ENCODE data around the gene TSPEAR.
"Not testable (repeated sequence)": the region's sequence is repeated elsewhere in the genome, so short reads cannot be mapped to it uniquely, and the experiment has no call there.

The TSPEAR gene

GRCh38 chr21:44701541-44701940, 9.8 kb downstream of the TSPEAR start:
- no peak for DNase-seq

DNA sequence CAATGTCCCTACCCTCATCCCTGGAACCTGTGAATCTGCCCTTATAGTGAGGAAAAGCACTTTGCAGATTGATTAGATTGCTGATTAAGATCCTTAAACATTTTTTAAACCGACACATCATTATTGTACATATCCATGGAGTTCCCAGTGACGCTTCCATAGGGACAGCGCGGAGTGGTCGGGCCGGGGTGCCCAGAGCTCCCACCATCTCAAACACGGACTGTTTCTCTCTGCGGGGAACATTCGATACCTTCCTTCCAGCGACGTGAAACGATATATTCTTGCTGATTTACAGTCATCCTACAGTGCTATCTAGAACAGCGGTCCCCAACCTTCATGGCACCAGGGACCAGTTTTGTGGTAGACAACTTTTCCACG, 10.4 kb downstream of the TSPEAR start:
- DNase-seq: no peak

DNA sequence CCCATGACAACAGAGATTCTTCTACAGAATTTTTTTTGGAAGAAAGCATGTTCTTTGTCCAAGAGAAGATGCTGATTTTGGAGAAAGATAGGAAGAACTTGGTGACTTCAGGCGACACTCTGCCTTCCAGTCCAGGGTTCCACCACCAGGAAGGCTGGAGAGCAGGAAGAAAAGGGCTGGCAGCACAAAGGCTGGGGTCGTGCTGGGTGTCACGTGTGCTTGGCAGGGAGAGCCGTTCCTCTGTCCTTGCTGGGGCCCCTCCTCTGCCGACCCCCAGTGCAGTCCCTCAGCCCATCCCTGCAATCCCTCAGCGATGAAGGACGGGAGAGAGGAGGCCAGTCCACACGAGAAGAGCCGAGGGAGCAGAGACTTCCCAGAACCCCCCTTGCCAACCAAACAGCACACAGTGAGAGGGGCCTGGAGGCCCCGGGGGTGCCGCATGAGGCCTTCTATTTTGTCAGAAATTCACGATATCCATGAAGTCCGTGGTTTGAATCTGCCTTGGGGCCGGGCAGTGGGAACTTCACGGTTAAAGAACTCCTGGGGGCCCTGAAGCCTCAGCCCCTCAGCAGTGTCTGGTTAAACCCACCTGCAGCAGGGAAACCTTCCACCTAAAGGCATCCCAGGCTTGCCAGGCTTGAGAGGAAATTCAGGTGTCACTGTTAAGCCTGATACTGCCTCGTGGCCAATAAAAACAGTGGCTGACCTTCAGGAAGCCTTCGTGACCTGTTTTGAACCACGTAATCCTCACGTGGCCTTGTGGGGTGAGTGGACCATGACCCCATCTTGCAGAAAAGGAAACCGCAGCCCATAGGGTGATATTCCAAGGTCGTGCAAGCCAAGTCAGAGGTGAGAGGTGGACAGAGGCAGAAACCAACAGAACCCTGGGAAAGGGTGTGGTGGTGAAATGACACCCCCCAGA, 11.0 kb downstream of the TSPEAR start:
- DNase-seq: no peak

- DNase-seq: no peak
Observed at GRCh38 chr21:44699502-44700001, 11.8 kb downstream of the TSPEAR start.

DNA sequence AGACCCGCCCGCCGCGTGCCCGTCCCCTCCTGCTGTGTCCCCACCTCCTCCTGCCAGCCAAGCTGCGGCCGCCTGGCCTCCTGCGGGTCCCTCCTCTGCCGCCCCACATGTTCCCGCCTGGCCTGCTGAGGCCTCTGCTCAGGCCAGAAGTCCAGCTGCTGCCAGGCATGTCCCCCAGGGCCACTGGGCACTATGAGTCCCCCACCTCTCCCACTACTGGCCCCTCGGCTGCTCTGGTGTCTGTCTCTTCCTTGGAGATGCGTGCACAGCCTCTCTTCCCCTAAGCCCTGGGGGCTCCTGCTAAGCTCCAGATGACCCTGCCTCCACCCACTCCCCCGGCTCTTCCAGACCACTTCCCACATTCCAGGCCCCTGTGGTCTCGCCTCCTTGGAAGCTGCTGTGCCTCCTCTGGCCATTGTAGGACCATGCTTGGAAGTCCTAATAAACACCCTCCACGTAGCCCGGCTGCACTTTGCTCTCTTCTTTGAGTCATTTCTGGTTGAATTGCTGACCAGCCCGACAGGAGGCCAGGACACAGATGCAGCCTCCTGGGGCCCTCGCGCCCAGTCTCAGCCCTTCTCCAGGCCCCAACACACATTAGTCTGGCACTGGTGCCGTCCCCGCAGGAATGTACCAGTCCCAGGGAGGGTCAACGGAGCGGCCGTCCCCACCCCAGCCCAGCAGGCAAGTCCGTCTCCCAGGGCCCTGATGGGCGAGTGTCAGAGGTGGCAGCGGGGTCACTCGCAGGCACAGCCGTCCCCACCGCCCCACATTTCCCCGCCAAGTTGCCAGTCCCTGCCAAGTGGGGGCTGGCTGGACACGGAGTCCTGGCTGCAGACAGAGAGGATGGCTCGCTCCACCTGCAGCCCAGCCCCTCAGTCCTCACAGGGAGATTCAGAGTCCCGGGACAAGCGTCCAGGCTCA, 13.3 kb downstream of the TSPEAR start:
- DNase-seq: no peak

DNA sequence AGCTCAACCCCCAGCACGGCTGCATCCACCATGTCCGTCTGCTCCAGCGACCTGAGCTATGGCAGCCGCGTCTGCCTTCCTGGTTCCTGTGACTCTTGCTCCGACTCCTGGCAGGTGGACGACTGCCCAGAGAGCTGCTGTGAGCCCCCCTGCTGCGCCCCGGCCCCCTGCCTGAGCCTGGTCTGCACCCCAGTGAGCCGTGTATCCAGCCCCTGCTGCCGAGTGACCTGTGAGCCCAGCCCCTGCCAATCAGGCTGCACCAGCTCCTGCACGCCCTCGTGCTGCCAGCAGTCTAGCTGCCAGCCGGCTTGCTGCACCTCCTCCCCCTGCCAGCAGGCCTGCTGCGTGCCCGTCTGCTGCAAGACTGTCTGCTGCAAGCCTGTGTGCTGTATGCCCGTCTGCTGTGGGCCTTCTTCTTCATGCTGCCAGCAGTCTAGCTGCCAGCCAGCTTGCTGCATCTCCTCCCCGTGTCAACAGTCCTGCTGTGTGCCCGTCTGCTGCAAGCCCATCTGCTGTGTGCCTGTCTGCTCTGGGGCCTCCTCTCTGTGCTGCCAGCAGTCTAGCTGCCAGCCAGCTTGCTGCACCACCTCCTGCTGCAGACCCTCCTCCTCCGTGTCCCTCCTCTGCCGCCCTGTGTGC, 14.1 kb downstream of the TSPEAR start, which contains the start of gene KRTAP10-12:
Gene KRTAP10-12, plus strand, starts transcription at position 1 of the 639 bp plus-strand sequence. Its CDS starts 30 bp downstream, at position 31.
- not testable (repeated sequence) for DNase-seq

GRCh38 chr21:44696572-44696971, 14.8 kb downstream of the TSPEAR start:
- DNase-seq: no peak

DNA sequence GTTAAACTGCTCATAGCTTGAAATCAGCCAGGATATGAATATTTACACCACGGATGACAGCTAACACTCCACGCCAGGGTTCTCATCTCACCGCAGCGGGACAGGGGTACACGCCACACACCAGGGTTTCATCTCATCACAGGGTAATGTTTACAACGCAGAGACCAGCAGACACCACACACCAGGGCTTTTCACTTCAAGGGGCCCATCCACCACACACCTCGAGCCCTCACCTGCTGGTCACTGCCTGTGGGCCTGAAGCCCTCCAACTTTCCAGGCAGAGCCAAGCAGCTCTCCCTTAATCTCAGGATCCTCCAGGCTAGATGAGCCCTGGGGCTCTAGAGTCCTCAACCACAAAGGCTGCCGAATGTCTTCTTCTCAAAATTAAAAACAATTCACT, 15.7 kb downstream of the TSPEAR start:
- DNase-seq: no peak

DNA sequence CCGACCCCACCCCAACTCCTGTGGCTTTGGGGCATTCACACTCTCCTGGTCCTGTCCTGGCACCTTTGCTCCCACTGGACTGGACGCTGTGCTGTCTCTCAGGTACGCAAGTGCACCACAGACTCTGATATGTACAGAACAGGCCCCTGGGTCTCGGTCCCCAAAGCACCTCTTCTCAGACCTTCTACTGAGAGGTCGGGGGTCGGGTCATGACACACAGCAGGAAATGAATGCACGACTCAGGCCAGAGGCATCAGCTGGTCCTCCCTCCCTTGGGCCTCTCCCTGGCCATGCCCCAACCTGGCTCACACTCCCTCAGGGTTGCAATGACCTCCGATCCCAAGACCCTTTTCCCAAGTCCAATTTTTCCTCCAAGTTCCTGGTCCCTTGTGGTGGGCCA, 16.2 kb downstream of the TSPEAR start:
- no peak for DNase-seq

GRCh38 chr21:44694776-44695175, 16.6 kb downstream of the TSPEAR start:
- no peak for DNase-seq

DNA sequence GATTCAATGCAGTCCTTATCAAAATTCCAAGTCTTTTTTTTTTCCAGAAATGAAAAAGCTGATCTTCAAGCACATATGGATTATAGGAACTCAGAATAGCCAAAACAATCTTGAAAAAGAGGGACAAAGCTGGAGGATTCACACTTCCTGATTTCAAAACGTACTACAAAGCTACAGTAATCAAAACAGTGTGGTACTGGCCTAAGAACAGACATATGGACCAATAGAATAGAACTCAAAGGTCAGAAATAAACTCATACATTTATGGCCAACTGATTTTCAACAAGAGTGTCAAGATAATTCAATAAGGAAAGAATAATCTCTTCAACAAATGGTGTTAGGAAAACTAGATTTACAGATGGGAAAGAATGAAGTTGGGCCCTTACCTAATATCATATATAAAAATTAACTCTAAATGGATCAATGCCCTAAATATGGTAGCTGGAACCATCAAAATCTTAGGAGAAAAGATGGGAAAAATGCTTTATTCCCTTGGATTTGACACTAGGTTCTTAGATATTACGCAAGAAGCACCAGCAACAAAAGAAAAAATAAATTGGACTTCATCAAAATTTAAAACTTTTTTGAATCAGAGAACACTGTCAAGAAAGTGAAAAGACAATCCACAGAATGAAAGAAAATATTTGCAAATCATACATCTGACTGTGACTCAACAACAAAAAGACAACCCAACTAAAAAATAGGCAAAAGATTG, 18.4 kb downstream of the TSPEAR start:
- DNase-seq: no peak

DNA sequence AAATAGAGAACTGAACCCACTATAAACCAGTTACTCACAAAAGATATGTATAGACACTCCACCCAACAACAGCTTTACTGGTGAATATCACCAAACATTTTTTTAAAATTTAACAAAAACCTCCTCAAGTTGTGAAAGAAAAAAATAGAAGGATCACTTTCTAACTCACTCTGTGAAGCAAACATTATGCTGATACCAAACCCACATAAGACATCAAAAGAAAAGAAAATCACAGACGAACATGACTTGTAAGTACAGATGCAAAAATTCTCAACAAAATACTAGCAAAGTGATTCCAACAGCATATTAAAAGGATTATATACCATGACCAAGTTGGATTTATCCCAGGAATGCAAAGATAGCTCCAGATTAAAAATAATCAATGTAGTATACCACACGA, 19.7 kb downstream of the TSPEAR start:
- no peak for DNase-seq

- not testable (repeated sequence) for DNase-seq
Observed at GRCh38 chr21:44689740-44690139, 21.6 kb downstream of the TSPEAR start.

DNA sequence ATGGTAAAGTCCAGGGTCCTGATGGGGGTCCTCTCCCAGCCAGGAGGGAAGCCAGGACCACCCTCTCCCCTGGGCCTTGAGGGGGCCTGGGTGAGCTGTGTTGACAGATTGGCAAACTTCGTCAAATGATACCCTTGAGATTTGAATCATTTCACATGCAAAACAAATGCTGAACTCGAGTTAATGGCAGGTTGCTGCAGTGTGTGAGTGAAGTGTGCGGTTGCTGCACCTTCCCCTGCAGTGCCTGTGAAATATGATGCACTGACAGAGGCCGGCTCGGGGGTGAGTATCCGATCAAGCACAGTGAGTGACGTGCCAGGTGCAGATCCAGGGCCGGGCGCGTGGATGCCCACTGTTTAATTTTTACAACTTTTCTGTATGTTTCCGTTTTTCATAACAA, 23.7 kb downstream of the TSPEAR start:
- no peak for DNase-seq

DNA sequence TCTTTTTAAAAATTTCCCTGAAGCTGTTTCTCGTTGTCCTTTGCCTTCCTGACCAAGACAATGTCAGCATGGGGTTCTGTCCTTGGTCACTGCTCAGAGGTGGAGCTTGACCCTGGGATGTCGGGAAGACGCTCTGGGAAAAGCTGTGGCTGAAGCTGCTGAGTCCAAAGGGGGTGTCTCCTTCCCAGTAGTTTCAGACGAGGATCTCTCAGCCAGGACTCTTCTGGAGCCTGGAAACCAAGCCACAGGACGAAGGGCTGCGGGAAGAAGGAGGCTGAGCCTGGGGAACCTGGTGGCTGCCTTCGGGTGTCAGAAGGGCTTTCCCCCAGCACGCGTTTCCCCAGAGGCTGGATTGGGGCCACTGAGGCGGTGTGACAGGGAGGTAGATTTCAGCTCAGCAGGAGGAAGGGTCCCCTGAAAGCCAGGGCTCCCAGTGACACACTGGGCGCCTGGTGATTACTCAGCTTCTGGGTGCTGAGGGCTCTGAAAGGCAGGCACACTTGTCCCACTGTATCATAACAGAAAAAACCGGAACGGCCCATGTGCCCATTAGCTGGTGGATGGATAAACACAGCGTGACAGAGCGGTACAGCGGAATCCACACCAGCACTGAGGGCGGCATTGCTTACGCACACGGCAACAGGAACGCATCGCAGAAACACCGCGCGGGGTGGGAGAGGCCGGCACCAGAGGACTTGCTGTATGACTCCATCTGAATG, 24.4 kb downstream of the TSPEAR start:
- DNase-seq: no peak

GRCh38 chr21:44686000-44686781, 25.2 kb downstream of the TSPEAR start:
- no peak for DNase-seq

- DNase-seq: not testable (repeated sequence)
Observed at GRCh38 chr21:44685050-44685449, 26.3 kb downstream of the TSPEAR start.

- DNase-seq: no peak
Observed at GRCh38 chr21:44684483-44684882, 26.9 kb downstream of the TSPEAR start.

- DNase-seq: no peak
Observed at GRCh38 chr21:44684077-44684476, 27.3 kb downstream of the TSPEAR start.

- no peak for DNase-seq
Observed at GRCh38 chr21:44682580-44683151, 28.7 kb downstream of the TSPEAR start.
